HG02943 (cell line): Measurements from ENCODE around the gene HCCS.
"Not testable (repeated sequence)": the region's sequence is repeated elsewhere in the genome, so short reads cannot be mapped to it uniquely, and the experiment has no call there.

Experiments used
- ATAC-seq: cut with Tn5 transposase; IDR thresholded peaks from one replicate; pipeline ENCODE4 v1.9.1; 2021; ENCODE audit warnings: mild to moderate bottlenecking, low read depth, moderate library complexity; ENCODE audit not compliant: unreplicated experiment

HCCS gene

GRCh38 chrX:11119313-11119943 is 8.3 kb downstream of the HCCS start:
- ATAC-seq, result no peak

GRCh38 chrX:11123087-11123486 is 12.0 kb downstream of the HCCS start:
- not testable (repeated sequence) for ATAC-seq

- no peak for ATAC-seq
These were observed 13.0 kb downstream of the HCCS start for GRCh38 chrX:11124112-11124511.

DNA sequence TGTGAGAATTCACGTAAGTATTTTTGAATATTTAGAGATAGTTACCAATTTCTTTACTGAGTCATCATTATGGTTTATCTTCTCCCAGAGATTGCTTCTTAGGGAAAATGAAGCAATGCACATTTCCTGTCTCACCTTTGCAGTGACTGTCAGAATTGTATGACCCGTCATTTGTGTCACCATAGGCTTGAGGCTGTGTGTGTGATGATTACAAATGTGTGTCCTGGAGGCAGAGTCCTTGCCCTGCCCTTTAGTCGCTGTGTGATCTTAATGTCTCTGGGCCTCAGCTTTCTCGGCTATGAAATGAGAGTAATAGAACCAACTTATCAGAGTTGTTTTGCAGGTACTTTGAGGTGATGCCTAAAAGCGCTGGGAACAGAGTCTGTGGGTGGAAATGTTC is 13.9 kb downstream of the HCCS start:
- ATAC-seq, result no peak

DNA sequence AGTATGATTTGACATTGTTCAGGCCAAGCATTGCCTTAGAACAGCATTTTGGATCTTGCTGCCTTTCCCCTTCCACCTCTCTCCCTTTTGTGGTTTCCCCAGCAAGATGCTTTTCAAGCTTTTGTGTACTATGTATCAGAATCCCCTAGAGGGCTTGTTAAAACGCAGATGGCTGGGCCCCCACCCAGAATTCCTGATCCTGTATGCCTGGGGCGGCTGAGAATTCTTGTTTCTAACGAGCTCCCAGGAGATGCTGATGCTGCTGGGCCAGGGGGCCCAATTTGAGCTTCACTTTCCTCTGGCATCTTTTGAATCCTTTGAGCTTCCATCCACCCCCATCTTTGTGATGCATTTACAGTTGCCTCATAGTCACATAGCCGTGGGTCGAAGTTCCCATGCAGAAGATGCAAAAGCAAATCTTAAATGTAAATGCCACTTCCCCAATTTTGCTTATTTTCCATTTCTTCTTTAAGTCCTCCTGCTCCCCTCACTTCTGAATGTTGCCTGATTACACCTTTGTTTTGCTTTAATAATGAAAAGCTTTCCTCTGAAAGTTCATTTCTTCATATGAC is 18.5 kb downstream of the HCCS start:
- ATAC-seq, result no peak

DNA sequence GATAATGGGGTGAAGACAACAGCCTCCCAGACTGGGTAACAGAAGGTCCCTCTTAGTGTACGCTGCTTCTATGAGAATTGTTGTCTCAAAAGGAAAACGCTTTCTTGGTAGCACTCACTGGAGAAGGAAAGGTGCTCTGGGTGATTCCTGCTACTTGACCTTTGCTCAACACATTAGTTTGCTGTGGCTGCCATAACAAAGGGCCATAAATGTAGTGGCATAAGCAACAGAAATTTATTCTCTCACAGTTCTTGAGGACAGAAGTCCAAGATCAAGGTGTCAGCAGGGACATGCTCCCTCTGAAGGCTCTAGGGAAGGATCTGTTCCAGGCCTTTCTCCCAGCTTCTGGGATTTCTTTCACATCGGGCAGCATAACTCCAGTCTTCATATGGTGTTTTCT is 19.0 kb downstream of the HCCS start:
- no peak for ATAC-seq

DNA sequence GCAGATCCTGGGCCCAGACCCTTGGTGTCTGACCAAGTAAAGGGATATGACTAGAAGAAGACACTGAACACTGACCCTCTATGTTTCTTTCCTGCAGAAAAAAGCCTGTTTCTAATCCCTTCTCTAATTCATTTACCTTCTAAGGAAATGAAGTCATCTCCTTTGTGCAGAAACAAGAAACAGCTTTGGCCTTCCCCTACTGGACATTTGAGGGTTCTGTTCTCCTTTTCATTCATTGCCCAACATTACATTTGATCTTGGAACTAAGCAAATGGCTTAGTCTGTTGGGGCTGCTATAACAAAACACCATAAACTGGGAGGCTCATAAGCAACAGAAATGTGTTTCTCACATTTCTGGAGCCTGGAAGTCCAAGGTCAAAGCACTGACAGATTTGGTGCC is 20.0 kb downstream of the HCCS start:
- no peak for ATAC-seq

DNA sequence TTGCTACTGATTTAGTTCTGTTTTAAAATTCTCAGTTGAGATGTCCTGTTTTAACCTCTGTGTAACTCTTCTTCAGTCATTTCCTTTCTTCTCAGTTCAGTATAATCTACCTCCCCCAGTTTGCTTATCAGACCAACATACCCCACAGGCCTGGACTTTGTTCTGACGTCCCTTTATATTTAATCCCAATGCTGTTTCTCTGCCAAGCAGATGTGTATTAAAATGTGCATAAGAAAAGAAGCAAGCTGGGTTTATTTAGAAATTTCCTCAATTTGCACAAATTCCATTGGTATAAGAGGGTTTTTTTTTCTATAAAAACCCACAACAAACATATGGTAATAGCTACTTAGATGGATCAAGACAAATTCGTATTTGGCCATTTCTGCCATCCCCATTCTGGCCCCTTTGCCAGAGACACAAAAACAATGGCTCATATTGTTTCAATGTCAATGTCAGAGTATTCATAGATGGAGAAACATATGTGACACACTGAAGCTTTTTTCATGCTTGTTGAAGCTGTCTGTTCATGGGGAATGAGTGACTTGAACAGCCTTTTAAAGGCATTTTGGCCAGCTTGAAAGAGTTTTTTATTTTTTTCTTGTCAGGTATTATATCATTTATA is 24.5 kb downstream of the HCCS start:
- no peak for ATAC-seq

DNA sequence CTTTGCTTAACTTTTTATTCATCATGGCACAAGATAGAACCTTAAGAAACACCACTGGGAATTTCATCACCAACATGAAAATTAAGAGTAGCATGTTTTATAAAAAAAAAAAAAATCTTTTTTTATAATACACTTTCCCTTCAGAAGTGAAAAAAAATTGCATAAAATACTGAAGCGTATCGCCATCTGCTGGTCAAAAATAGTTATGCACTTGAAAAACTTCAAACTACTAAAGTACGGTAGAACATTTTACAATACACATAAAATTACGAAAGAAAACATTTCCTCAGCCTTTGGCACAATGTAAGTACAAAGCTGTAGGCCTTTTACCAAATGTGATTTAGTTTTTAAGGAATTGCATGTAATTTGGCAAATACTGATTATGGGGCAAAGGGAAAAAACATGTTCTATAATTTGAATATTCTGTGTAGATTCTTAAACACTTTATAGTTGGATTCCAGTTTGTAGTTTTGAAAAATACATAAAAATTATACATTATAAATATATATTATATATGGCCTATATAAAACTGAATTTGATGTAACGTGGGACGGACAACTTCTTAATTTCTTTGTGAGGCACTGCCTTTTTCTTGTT is 26.5 kb downstream of the HCCS start:
- ATAC-seq, result no peak

GRCh38 chrX:11138498-11139390 is 27.6 kb downstream of the HCCS start:
- ATAC-seq, result no peak

GRCh38 chrX:11143931-11144678 is 33.0 kb downstream of the HCCS start:
- ATAC-seq, result peak; percentile 81

- ATAC-seq, result no peak
These were observed 35.3 kb downstream of the HCCS start for GRCh38 chrX:11146411-11146810.

DNA sequence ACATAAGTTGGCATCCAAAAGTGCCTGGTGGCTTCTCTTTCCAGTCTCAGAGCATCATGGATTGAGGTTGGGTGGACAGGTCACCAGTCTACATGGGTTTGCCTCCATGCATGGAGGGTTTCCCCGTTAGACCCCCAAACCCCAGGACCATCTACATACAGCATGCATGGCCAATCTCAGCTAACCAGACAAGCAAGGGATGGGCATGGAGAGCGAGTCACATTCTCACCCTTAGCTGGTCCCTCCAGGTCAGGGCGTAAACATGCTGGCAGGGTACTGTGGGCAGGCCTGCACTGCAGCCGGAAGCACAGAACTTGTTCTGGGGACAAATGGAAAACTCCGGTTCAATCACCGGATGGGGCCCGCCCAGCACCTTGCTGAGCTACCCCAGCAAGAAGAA is 37.3 kb downstream of the HCCS start:
- no peak for ATAC-seq

GRCh38 chrX:11151799-11152559 is 40.8 kb downstream of the HCCS start:
- ATAC-seq, result no peak

GRCh38 chrX:11159149-11159548 is 48.0 kb downstream of the HCCS start:
- ATAC-seq, result no peak

- ATAC-seq, result no peak
These were observed 53.3 kb downstream of the HCCS start for GRCh38 chrX:11164433-11164832.

DNA sequence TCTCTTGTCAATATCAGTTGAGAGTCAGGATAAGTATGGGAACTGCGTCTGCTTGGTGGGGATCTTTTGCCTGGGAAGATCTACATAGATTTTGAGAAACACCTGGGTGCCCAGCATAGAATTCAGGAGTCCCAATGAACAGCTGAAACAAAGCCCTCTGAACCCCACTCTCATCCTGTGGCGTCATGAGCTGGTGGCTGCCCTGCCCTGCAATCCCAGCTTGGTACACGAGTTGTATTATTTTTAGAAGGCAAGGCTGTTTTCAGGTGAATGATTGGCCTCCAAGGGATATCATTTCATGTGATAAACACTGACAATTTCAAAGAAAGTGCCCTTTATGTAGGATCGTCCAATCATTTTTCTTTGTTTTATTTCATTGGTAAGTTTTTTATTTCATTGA is 60.8 kb downstream of the HCCS start:
- no peak for ATAC-seq

DNA sequence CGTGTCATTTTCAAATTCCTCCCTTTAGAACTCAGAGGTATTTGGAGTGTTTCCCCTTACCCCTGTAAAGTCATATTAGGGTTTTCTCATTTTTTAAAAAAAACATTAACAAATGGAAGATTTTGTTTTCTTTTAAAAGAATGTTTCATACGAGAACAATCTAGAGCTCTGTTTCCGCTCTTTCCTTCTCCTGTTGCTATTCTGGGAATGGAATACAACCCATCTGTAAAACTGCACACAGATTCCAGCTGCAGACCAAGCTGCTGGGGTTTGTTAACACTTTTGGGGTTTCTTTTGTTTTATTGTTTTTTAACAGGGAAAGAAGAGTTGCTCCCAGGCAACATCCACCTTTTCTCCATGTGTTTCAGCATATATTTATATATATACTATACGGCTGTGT is 61.3 kb downstream of the HCCS start:
- ATAC-seq, result no peak
